ENCODE results near the gene OR10G8.

DNA sequence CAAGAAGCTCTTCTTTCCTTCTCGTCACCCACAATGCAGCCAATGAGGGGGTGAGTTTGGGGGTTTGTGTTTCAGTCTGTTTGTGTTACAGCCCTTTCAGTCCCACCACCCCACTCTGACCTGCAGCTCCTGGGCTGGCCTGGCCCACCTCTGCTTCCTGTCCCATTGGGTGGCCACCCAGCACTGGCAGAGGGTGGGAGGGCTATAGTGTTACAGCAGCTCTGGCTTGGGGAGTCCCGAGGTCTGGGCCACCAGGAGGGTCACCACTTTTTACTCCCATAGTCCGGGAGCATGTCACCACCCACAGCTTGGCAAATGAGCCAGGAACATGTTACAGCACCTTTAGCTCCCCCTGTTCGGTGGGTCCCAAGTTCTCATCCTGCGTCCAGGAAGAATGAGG, 47.3 kb upstream of the OR10G8 start:
- TF ChIP-seq, protein P1, sequence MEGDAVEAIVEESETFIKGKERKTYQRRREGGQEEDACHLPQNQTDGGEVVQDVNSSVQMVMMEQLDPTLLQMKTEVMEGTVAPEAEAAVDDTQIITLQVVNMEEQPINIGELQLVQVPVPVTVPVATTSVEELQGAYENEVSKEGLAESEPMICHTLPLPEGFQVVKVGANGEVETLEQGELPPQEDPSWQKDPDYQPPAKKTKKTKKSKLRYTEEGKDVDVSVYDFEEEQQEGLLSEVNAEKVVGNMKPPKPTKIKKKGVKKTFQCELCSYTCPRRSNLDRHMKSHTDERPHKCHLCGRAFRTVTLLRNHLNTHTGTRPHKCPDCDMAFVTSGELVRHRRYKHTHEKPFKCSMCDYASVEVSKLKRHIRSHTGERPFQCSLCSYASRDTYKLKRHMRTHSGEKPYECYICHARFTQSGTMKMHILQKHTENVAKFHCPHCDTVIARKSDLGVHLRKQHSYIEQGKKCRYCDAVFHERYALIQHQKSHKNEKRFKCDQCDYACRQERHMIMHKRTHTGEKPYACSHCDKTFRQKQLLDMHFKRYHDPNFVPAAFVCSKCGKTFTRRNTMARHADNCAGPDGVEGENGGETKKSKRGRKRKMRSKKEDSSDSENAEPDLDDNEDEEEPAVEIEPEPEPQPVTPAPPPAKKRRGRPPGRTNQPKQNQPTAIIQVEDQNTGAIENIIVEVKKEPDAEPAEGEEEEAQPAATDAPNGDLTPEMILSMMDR (IDR thresholded peaks at IDR 0.05) = no peak
- TF ChIP-seq POLR2A (IDR thresholded peaks at IDR 0.05) (no peak), POLR2AphosphoS5 (IDR thresholded peaks at IDR 0.05) (no peak)
